Midbrain (tissue), 1 donor: ENCODE data around the gene FAT1.
A peak's percentile ranks its signal among the peaks of the same experiment; 100 is the strongest.

ENCODE experiments used
- DNase-seq: peaks from one replicate; lab custom pipeline; 2025; lab: John Stamatoyannopoulos, UW

FAT1 gene

DNA sequence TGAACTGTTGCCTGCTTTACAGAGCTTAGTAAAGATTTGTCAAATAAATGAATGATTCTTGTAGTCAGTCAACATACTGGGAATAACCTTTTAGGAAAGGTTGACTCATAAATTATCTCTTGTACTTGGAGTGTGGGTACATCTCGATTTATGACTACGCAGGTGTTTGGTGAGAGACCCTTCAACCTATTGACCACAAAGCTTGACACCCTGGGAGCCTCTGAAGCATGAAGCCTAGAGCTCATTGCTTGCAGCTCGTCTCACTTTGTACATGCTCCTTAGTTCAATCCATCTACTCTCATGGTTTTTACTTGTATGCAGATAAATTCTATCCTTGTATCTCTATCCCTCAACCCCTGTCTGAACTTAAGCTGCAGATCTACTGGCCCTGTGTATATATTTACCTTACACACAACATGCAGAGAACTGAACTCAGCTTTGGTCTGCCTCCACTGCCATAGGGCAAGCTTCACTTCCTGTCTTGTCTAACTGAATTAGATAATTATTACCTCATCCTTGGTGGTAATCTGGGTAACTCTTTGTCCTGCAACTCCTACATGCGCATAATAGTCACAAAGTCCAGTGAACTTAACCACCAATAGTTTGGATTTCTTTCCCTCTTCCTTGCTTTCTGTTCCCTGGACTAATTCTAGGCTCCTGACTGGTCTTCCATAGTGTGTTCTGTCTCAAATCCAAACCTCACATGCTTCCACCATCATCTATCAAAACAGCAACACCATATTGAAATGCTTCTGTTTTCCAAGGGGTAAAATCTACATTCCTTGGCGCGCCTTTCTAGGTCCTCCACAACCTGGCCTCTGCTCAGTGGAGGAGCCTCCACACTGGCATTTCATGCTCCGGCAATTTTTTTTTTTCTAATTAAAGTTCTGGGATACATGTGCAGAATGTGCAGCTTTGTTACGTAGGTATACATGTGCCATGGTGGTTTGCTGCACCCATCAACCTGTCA lies 32.2 kb upstream of the FAT1 start:
- DNase-seq, result no peak

DNA sequence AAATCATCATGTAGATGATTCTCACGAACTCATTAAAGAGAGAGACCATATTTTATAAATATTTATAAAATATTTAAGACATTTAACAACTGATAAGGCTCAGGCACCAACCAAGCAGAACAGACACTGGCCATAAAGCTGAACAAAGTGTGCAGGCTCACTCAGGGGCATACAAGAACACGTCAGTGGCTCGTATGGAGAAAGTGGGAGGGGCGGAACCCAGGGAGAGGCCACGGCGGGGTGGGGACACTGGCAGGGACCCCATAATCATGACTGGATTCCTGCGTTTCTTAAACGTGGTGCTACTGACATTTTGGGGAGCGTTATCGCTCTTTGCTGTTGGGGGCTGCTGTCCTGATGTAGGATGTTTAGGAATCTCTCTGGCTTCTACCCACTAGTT lies 31.3 kb upstream of the FAT1 start:
- no peak for DNase-seq

DNA sequence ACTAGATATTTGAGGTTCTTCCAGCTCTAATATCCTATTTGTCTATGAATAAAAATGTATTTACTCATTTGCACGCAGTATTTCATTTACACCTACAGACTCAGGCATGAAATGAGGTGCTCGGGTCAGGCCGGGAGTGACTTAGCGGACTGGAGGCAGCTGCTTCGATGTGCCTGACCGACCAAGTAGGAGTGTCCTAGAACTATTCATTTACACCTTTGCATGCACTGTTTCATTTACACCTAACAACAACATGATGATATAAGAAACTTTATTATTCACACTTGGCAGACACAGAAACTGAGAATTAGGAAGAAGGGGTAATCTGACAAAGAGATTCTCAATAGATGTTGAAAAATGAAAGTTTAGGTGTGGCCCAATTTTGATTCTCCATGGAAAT lies 28.7 kb upstream of the FAT1 start:
- no peak for DNase-seq

DNA sequence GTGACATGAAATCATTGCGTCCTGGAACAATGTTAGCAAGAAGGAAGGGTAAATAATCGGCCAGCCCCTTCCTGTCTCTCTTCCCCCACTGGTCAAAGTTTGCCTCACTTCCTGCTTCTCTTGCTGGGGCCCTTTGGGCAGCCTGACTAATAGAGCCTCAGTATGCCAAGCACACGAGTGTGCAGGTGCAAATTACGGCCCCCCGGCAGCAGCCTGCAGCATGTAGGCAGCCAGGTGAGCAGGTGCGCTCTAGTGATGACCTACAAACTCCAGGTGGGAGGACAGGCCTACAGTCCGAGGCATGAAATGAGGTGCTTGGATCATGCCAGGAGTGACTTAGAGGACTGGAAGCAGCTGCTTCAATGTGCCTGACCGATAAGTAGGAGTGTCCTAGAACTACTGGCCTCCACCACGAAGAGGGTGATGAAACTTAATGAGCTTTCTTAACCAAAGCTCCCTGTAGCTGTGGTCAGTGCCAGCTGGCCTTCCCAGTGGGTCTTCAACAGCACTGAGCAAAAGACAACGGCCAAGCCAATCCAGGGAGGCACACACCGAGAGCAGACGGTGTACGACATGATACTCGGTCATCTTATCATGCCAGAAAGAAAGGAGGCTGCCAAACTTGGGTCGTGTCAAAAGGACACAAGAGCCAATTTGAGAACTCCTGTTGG lies 26.1 kb upstream of the FAT1 start:
- no peak for DNase-seq

DNA sequence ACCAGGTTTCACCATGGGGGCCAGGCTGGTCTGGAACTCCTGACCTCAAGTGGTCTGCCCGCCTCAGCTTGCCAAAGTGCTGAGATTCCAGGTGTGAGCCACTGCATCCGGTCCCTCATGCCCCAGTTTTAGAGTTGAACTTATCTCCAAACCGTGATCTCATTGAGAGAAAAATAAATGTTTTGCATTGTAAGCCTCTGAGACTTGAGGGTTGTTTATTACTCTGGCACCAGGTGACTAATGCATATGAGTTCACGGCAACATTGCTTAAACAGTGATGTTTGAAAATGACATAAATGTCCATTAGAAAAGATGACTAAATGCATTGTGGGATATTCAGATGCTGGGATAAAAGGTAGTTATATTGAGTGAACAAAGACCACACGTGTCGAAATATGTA lies 22.9 kb upstream of the FAT1 start:
- DNase-seq, result no peak

DNA sequence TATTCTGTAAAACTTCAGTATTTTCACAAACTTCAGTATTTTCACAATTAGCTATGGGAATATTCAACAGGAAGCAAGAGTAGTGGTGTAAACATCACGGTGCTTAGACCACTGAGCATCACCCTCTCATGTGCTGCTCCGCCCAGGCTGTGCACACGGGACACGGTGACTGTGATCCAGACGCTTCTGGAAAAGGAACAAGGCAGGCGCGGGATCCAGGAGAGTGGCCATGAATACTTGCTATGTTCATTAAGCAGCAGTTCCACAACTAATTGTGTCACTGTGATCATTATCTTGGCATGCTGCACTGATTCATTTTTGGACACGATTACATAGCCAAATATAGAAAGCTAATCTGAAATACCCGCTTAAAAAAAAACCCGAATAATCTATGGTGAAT lies 19.6 kb upstream of the FAT1 start:
- peak; percentile 5 for DNase-seq

DNA sequence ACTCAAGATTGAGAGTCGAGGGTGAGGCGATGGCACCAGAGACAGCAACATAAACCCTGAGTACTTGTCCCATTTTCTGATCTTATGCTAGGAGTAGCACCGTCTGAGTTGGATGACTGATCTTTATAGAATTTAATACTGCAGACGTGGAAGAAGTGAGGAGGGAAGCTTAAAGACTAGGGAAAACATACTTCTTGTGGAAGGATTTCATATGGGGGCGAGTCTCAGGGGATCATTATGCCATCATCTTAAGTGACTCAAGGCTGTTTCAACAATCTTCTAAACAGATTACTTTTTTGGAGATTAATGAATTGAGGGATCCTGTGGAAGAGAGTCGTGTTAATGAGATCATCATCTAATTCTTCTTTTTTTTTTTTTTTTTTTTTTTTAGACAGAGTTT lies 17.2 kb upstream of the FAT1 start:
- no peak for DNase-seq

DNA sequence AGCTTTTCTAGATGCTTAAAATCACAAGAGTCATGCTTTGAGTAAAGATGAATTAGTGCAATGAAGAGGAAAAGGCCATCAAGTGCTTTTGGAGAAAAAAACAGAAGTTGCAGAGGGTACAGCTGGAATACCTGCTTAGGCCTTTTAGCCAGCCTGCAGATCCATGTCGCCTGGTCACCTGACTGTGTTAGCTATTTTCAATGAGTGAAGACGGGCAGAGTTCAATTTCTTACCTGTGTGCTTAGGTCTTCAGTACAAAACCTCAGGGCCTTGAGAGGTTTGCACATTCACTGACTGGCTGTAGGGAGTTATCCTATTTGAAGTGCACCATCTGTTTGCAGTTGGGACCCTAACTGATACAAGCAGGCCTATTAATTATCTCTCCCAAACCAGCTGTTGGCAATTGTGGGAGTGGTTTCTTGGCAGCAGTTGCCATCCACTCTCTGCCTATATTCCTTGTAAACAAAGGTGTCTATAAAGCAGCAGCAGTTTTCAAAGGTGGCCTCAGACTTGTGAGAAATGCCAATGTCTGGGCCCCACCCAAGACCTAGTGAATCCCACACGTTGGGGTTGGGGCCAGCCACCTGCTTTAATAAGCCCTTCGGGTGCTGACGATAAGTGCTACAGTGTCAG lies 16.3 kb upstream of the FAT1 start:
- no peak for DNase-seq

DNA sequence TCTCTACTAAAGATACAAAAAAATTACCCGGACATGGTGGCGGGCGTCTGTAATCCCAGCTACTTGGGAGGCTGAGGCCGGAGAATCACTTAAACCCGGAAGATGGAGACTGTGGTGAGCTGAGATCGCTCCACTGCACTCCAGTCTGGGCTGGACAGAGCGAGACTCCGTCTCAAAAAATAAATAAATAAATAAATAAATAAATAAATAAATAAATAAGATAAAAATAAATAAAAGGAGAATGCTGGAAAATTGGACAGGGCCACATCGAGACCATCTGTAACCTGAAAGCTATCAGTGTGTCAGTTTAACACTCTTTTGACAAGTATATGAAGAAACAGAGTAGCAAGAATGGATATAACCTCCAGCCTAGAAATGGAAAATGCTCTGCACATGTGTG lies 15.7 kb upstream of the FAT1 start:
- no peak for DNase-seq

DNA sequence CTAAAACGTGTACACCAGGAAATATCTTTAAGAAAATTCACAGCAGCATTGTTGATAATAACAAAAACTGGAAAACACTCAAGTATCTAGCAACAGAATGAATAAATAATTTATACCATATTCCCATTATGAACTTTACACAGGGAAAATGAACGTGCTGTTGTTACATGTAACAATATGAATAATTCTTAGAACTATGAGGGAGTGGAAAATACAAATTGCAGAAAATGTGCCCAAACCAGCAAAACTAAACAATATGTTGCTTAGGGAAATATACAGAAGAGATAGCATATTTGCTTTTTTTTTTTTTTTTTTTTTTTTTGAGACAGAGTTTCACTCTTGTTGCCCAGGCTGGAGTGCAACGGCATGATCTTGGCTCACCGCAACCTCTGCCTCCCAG lies 14.8 kb upstream of the FAT1 start:
- DNase-seq, result no peak

DNA sequence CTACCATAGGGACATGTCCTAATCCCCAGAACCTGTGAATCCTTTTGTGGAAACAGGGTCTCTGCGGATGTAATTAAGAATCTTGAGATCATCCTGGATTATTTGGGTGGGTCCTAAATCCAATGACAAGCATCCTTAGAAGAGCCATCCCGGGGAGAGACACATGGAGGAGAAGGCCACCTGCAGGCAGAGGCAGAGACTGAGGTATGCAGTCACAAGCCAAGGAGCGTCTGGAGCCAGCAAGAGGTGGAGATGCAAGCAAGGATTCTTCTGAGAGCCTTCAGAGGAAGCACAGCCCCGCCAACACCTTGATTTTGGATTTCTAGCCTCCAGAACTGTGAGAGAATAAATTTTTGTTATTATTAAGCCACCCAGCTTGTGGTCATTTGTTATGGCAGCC lies 13.8 kb upstream of the FAT1 start:
- no peak for DNase-seq

DNA sequence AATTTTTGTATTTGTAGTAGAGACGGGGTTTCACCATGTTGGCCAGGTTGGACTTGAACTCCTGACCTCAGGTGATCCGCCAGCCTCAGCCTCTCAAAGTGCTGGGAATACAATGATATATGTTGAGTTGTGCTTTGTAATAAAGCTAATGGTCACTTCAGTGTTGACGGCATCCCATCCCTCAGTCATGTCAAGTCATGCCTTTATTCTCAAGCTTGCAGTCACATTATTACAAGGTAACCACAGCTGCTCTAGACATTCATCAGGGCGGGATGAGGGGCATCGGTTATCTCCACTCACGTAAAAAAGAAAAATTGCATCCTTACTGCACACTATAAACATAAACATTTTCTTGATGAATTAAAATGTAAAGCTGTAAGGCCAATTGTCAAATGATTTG lies 12.8 kb upstream of the FAT1 start:
- no peak for DNase-seq

DNA sequence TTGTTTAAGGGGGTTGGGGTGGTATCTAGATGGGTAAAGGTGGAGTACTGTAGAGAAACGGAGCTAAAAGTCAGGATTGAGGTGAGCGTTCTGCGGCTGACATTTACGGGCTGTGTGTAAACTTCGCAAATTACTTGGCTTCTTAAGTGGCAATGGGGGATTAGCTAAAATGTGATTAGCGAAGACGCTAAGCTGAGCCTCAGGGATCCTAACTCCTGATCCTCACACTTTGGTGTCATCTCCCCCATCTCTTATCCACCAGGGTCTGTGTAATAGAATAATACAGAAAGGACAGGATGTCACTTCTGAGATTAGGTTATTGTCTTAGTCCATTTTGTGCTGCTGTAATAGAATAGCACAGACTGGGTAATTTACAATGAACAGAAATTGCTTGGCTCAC lies 10.6 kb upstream of the FAT1 start:
- DNase-seq, result no peak

DNA sequence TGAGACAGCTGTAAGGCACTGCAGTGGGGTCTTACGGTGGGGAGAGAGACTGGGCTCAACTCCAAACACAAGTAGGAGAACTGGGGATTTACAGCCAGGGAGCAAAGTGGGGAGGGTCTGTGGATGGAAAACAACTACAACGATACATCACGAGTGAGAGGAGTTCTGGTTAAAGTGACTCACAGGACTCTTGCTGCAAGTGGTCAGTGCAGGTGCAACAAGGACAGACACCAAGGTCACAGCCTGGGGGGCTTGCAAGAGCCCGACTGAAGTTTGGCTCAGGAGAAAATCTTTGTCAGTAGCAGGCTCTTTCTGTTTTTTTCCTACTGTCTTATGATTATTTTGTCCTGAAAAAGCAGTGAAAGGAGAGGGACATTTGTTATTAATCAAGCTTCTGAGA lies 10.1 kb upstream of the FAT1 start:
- DNase-seq, result no peak

DNA sequence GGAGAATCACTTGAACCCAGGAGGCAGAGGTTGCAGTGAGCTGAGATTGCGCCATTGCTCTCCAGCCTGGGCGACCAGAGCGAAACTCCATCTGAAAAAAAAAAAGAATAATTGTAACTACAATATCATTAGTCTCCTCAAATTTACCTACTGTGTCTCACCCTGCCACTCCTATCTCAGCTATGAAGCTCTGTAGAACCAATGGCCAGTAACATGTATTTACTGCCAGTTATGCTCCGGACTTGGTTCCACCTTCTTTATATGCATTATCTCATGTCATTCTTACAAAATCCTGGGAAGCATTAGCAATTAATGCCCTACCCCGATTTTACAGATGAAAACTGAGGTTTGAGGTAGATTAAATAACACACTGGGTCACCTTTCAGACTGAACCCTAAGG lies 7.0 kb upstream of the FAT1 start:
- no peak for DNase-seq

DNA sequence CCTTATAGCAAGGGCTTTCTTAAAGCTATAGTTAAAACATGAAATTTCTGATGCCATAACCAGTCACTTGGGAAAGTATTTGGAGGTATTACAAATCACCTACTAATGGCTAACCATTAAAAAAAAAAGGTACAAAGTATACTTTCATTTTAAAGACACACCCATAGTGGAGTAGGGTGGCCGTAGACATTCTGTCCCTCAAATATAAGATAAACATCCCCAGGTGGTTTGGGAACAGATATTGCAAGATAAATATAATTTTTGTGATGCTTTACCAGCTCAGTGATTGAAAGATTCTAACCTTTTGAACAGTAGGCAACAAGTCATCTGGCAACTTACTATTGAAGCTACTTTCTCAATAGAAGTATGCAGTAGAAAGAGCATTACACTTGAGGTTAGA lies 6.2 kb upstream of the FAT1 start:
- no peak for DNase-seq

DNA sequence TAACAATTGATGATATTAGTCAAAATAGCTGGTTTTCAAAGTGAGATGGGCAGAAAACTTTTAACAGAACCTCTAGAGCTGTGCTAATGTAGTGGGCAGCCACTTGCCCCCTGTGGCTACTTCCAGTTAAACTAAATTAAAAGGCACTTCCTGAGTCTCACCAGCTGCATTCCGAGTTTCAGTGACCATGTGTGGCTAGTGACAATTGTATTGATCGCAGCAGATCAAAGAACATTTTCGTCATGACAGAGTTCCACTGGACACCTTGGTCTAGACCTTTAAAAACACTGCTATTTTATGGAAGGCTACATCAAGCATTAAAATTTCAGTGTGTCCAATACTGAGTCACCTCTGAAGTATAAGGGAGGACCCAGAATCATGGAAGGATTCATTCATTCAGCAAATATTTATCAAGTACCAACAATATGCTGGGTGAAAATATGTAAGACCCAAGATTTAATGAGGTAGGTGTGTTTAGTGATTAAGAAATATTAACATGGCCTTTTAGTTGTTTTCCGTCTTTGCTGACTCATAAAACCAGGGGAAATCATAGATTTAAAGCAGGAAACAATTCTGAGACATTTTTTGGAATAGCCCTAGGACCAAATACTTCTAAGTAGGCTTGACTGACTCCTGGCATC lies 5.1 kb upstream of the FAT1 start:
- no peak for DNase-seq

DNA sequence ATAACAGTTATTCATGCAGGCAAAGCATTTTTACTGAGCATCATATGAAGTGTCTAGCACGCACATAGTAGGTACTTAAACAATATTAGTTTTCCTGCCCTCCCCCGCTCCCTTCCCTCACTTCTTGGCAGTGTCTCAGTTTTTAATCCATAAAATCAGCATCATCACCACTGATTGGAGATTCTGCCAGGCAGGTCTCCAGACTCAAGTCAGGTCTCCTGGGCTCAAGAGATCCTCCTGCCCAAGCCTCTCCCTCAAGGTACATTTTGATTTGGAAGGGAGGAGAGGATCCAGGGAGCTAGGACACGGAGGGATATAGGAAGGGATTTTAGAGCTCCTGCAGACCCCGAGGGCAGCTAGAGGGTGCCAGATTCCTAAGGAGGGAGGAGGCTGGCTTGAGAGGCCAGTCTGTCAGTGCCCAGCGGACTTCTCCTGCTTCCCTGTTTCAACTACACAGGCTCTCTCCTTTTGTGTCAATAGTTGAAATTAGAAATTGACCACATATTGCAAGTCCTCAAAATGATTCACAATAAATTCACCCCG lies 4.4 kb upstream of the FAT1 start:
- DNase-seq, result no peak

DNA sequence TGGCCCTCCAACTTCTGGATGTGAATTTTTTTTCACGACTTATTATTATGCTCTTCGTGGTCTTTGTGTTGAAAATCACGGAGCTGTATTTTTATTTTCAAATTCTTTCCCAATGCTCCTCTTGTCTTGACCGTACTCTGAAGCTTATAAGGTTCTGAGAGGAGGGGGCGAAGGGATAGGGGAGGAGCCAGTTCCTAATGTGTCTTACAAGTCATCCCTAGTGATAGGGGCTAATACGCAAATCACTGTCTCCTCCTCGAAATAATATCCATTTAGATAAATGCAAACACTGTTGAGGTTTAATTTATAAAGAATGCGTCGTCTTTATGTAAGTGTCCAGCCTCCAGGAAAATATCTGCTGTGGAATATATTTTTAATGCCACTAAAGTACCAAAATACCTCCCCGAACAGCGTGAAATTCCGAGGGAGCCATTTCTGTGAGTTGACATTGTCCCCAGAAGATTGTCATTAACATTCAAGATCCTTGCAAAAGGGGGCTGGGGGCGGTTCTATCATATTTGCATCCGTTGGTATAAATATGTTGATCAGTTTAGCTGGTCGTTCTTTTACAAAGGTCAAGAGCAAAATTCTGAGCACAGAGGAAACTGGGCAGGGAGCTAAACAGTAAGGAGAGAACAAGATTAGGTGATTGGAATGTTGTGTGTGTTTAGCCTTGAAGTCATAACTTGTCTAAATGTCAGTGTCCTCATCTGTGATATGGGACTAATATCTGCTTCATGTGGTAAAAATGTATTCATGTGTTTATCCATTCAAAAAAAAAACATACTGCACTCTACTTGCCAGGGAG lies 3.7 kb upstream of the FAT1 start:
- DNase-seq, result no peak

DNA sequence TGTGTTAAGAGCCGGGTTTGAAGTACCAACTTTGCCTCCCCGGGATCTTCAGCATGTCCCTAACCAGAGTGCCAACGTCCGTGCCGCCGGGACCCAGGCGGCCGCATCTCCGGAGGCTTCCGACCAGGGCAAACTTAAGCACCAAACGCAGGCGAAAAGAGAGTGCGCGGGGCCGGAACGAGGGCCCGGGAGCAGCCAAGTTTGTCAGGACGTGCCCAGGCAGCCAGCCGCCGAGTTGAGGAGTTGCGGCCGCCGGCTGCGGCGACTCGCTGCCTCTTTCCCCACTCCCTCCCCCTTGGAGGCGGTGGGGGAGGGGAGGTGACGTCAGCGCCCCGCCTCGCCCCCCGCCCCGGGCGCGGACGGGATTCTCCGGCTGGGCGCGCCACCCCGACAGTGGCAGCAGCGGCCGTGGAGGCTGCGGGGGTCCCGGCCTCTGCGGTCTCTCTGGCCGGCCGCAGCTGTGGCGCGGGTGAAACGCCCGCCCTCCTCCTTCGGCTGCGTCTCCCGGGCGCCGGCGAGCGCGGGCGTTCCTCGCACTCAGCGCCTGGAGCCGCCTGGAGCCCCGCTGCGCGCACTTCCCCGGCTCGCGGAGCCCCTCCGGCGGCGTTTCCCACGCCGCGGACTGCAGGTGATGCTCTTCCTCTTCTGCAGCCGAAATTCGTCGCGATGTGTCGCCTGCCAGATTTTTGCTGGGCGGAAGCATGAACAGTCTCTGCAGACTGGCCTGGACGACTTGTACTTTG lies 2.9 kb upstream of the FAT1 start:
- DNase-seq, result peak; percentile 70
